GM23338 (cell line): ENCODE measurements around the gene STAU1. TPM values are rescaled to one million over a fixed set of nuclear protein-coding genes. Genes with fewer than 3 reads are reported as not detected.
"Not testable (repeated sequence)": the region's sequence is repeated elsewhere in the genome, so short reads cannot be mapped to it uniquely, and the experiment has no call there.

ENCODE experiments used
- ATAC-seq: fragments of 200-7000 bp; cut with Tn5 transposase; 3 replicates; pipeline ENCODE4 v1.9.1; 2020
- DNase-seq: peaks from one replicate; pipeline ENCODE4 v3.0.0-alpha.2; 2015; ENCODE audit warnings: low spot score
- H2AFZ ChIP-seq: fragments of 200-600 bp; sonication (generic); 2 replicates; pipeline ENCODE4 v1.8.0; 2016; ENCODE audit warnings: antibody characterized with exemption, mild to moderate bottlenecking, moderate library complexity
- H3F3A ChIP-seq: fragments of 200-600 bp; sonication (generic); replicated peaks from 2 replicates; pipeline ENCODE4 v1.8.0; 2017; ENCODE audit warnings: antibody characterized with exemption, mixed run types, low read depth
- H3K27ac ChIP-seq: fragments of 200-600 bp; sonication (generic); 2 replicates; pipeline ENCODE4 v1.6.1; 2016; ENCODE audit warnings: low read depth
- H3K27me3 ChIP-seq: fragments of 200-600 bp; sonication (generic); 2 replicates; pipeline ENCODE4 v1.8.0; 2016; ENCODE audit warnings: mild to moderate bottlenecking, mixed run types, moderate library complexity; ENCODE audit not compliant: insufficient read depth
- H3K36me3 ChIP-seq: fragments of 200-600 bp; sonication (generic); 2 replicates; pipeline ENCODE4 v1.8.0; 2016; ENCODE audit warnings: mild to moderate bottlenecking; ENCODE audit not compliant: insufficient read depth
- H3K4me1 ChIP-seq: fragments of 200-600 bp; sonication (generic); 2 replicates; pipeline ENCODE4 v1.8.0; 2016; ENCODE audit warnings: mild to moderate bottlenecking, moderate library complexity; ENCODE audit not compliant: insufficient read depth
- H3K4me2 ChIP-seq: fragments of 200-600 bp; sonication (generic); 2 replicates; pipeline ENCODE4 v1.7.1; 2017; ENCODE audit warnings: mixed run types
- H3K4me3 ChIP-seq: fragments of 200-600 bp; sonication (generic); 2 replicates; pipeline ENCODE4 v1.6.1; 2016; ENCODE audit warnings: mixed run types
- H3K79me2 ChIP-seq: fragments of 200-600 bp; sonication (generic); replicated peaks from 2 replicates; pipeline ENCODE4 v1.8.0; 2017; ENCODE audit warnings: mild to moderate bottlenecking; ENCODE audit not compliant: insufficient read depth
- H3K9me2 ChIP-seq: fragments of 200-600 bp; sonication (generic); 2 replicates; pipeline ENCODE4 v1.8.0; 2017; ENCODE audit not compliant: insufficient read depth
- H4K20me1 ChIP-seq: fragments of 200-600 bp; sonication (generic); replicated peaks from 2 replicates; pipeline ENCODE4 v1.8.0; 2017; ENCODE audit warnings: mild to moderate bottlenecking; ENCODE audit not compliant: insufficient read depth
- H3K27ac Mint-ChIP-seq: 2 replicates; pipeline ENCODE4 v1.8.0; 2020; ENCODE audit warnings: inconsistent platforms, mild to moderate bottlenecking, moderate library complexity, mixed read lengths
- H3K27me3 Mint-ChIP-seq: 3 replicates; pipeline ENCODE4 v1.8.0; 2022; ENCODE audit warnings: low read depth, mild to moderate bottlenecking, moderate library complexity, mixed read lengths, inconsistent platforms; ENCODE audit not compliant: insufficient read depth, poor library complexity
- H3K36me3 Mint-ChIP-seq: 3 replicates; pipeline ENCODE4 v1.8.0; 2021; ENCODE audit warnings: low read depth, mild to moderate bottlenecking, inconsistent platforms, moderate library complexity, mixed read lengths
- H3K4me1 Mint-ChIP-seq: 3 replicates; pipeline ENCODE4 v1.8.0; 2020; ENCODE audit warnings: mild to moderate bottlenecking, inconsistent platforms, mixed read lengths
- H3K4me3 Mint-ChIP-seq: 3 replicates; pipeline ENCODE4 v1.8.0; 2021; ENCODE audit warnings: moderate library complexity, mild to moderate bottlenecking, inconsistent platforms, mixed read lengths
- H3K9me3 Mint-ChIP-seq: 3 replicates; pipeline ENCODE4 v1.8.0; 2020; ENCODE audit warnings: moderate library complexity, mild to moderate bottlenecking, inconsistent platforms, mixed read lengths
- EZH2 ChIP-seq: fragments of 200-600 bp; sonication (generic); IDR thresholded peaks from one replicate; pipeline ENCODE4 v1.8.0; 2017; ENCODE audit warnings: antibody characterized with exemption, mild to moderate bottlenecking, low read depth; ENCODE audit not compliant: unreplicated experiment
- EZH2phosphoT487 ChIP-seq: fragments of 200-600 bp; sonication (generic); IDR thresholded peaks from one replicate; pipeline ENCODE4 v1.8.1; 2018; ENCODE audit warnings: antibody characterized with exemption; ENCODE audit not compliant: unreplicated experiment
- JUNB ChIP-seq: IDR thresholded peaks from one replicate; pipeline ENCODE4 v1.6.1; 2016; ENCODE audit warnings: antibody characterized with exemption; ENCODE audit not compliant: unreplicated experiment
- NANOG ChIP-seq: IDR thresholded peaks from 2 replicates; pipeline ENCODE4 v1.6.1; 2016; ENCODE audit warnings: antibody characterized with exemption, borderline replicate concordance
- POLR2AphosphoS5 ChIP-seq: IDR thresholded peaks from 2 replicates; pipeline ENCODE4 v1.6.1; 2016; ENCODE audit warnings: antibody characterized with exemption, low read depth
- ZNF114 ChIP-seq: fragments of 250-450 bp; sonication (Bioruptor Pico); IDR thresholded peaks from 2 replicates; pipeline ENCODE4 v1.5.0; 2020; ENCODE audit warnings: mild to moderate bottlenecking, moderate library complexity
- ZNF331 ChIP-seq: fragments of 250-450 bp; sonication (Bioruptor Pico); IDR thresholded peaks from 2 replicates; pipeline ENCODE4 v1.5.0; 2020; ENCODE audit warnings: low read depth, mild to moderate bottlenecking, moderate library complexity
- polyA plus RNA-seq: library from polyadenylated mRNA; unstranded; fragments of >200 nt; fragmentation: Nextera tagmentation; extraction: Ambion mirVana; gene quantifications from 2 replicates; pipeline ENCODE4 v1.2.1, GENCODE V29; 2016
- total RNA-seq: library from RNA; depleted of rRNA; stranded (reverse); fragments of >200 nt; shearing (Covaris generic); gene quantifications from 2 replicates; pipeline ENCODE4 v1.2.3, GENCODE V29; 2014
- TF ChIP-seq, protein P1 (sequence below): IDR thresholded peaks from one replicate; pipeline ENCODE4 v1.6.1; 2018; ENCODE audit warnings: antibody characterized with exemption; ENCODE audit not compliant: unreplicated experiment
- TF ChIP-seq, protein P2 (sequence below): IDR thresholded peaks from 2 replicates; pipeline ENCODE4 v1.6.1; 2016; ENCODE audit warnings: antibody characterized with exemption

Gene STAU1
- total and polyA plus RNA-seq, 2 experiments from 2014 or later, result 102 TPM

DNA sequence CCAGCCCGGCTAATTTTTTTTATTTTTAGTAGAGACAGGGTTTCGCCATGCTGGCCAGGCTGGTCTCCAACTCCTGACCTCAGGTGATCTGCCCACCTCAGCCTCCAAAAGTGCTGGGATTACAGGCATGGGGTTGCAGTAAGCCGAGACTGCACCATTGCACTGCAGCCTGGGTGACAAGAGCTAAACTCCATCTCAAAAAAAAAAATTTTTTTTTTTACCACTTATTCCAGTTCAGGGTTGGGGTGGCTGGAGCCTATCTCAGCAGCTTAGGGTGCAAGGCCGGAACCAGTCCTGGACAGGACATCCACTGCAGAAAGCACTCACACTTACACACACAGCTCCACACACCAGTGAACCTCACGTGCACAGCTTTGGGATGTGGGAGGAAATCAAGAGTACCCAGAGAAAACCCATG is 4.0 kb downstream of the STAU1 start:
- H3K4me3 ChIP-seq, result not testable (repeated sequence)

DNA sequence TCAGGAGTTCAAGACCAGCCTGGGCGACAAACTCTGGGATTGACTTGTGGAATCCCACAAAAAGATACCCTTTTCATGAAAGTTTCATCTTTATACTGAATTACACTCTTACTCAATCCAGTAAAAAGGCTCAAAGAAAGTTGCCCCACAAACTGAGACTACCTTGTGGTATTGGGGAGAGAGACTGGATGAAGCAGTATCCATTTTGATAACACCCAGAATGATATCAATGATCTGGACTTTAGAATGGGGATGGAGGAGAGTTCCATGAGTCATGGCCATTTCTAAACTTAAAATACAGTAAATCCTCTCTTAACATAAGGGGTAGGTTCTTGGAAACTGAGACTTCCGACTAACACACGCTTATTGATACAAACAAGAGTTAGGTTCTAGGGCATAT is 4.7 kb downstream of the STAU1 start:
- Histone ChIP-seq H3K27ac (no peak overlapping the region), H3K27me3 (no peaks in the 10 kb centered on the region), H3K36me3 (no peaks in the 10 kb centered on the region), H2AFZ (no peak overlapping the region), H4K20me1 (peaks cover 70% of the 10 kb centered on the region), H3K4me2 (no peak overlapping the region), H3K4me1 (peaks cover 9% of the 10 kb centered on the region), H3K9me2 (no peaks in the 10 kb centered on the region), H3K4me3 (no peak overlapping the region), H3F3A (no peaks in the 10 kb centered on the region), H3K79me2 (peaks cover 91% of the 10 kb centered on the region)
- peaks cover under 1% of the 10 kb centered on the region; the same call in 1 of the 3 replicates for H3K9me3 Mint-ChIP-seq
- H3K4me1 Mint-ChIP-seq, result peaks cover 38% of the 10 kb centered on the region
- H3K27me3 Mint-ChIP-seq, result peaks cover 4% of the 10 kb centered on the region
- TF ChIP-seq NANOG, result no peak
- no peak for TF ChIP-seq ZNF331 (CRISPR knock-in tag)
- TF ChIP-seq, protein P1, sequence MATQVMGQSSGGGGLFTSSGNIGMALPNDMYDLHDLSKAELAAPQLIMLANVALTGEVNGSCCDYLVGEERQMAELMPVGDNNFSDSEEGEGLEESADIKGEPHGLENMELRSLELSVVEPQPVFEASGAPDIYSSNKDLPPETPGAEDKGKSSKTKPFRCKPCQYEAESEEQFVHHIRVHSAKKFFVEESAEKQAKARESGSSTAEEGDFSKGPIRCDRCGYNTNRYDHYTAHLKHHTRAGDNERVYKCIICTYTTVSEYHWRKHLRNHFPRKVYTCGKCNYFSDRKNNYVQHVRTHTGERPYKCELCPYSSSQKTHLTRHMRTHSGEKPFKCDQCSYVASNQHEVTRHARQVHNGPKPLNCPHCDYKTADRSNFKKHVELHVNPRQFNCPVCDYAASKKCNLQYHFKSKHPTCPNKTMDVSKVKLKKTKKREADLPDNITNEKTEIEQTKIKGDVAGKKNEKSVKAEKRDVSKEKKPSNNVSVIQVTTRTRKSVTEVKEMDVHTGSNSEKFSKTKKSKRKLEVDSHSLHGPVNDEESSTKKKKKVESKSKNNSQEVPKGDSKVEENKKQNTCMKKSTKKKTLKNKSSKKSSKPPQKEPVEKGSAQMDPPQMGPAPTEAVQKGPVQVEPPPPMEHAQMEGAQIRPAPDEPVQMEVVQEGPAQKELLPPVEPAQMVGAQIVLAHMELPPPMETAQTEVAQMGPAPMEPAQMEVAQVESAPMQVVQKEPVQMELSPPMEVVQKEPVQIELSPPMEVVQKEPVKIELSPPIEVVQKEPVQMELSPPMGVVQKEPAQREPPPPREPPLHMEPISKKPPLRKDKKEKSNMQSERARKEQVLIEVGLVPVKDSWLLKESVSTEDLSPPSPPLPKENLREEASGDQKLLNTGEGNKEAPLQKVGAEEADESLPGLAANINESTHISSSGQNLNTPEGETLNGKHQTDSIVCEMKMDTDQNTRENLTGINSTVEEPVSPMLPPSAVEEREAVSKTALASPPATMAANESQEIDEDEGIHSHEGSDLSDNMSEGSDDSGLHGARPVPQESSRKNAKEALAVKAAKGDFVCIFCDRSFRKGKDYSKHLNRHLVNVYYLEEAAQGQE, result no peak
- no peak for TF ChIP-seq POLR2AphosphoS5
- no peak for TF ChIP-seq EZH2phosphoT487
- no peak for TF ChIP-seq ZNF114 (CRISPR knock-in tag)
- TF ChIP-seq, protein P2, sequence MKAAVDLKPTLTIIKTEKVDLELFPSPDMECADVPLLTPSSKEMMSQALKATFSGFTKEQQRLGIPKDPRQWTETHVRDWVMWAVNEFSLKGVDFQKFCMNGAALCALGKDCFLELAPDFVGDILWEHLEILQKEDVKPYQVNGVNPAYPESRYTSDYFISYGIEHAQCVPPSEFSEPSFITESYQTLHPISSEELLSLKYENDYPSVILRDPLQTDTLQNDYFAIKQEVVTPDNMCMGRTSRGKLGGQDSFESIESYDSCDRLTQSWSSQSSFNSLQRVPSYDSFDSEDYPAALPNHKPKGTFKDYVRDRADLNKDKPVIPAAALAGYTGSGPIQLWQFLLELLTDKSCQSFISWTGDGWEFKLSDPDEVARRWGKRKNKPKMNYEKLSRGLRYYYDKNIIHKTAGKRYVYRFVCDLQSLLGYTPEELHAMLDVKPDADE, result no peak
- no peak for TF ChIP-seq JUNB
- no peak for TF ChIP-seq EZH2
- H3K27ac Mint-ChIP-seq, result no peak overlapping the region
- peaks cover 4% of the 10 kb centered on the region for H3K36me3 Mint-ChIP-seq
- no peak for DNase-seq
- no peak overlapping the region for H3K4me3 Mint-ChIP-seq
- ATAC-seq, result no peak

More for the DNA sequence above, 4.0 kb downstream of the STAU1 start:
- H3K9me2 ChIP-seq, H3K36me3 ChIP-seq, H3K27ac ChIP-seq, H3K9me3 Mint-ChIP-seq, H3K27me3 Mint-ChIP-seq, H3K36me3 Mint-ChIP-seq, H3K4me3 Mint-ChIP-seq, H3K4me2 ChIP-seq, H3F3A ChIP-seq, H3K27me3 ChIP-seq, H2AFZ ChIP-seq, H3K4me1 ChIP-seq, DNase-seq, ATAC-seq: not testable (repeated sequence)
- Histone ChIP-seq H3K79me2 (peaks cover 84% of the 10 kb centered on the region), H4K20me1 (peaks cover 69% of the 10 kb centered on the region)
- H3K27ac Mint-ChIP-seq, result peak overlapping the region; percentile 78; the same call in 1 of the 2 replicates
- peaks cover 38% of the 10 kb centered on the region for H3K4me1 Mint-ChIP-seq
